Panc1 (cell line): Measurements from ENCODE around the gene CDK11A. TPM values are rescaled to one million over a fixed set of nuclear protein-coding genes. Genes with fewer than 3 reads are reported as not detected.
A peak's percentile ranks its signal among the peaks of the same experiment; 100 is the strongest.

Source experiments
- ATAC-seq: fragments of 200-7000 bp; cut with Tn5 transposase; 2 replicates; pipeline ENCODE4 v1.9.1; 2020; ENCODE audit warnings: mild to moderate bottlenecking, moderate library complexity
- BruUV-seq: library from RNA; stranded (reverse); fragments of 400-500 nt; replicated peaks from 2 replicates; lab custom pipeline; 2021; lab: Mats Ljungman, UMichigan
- CTCF ChIA-PET: fragments of 300-600 bp; sonication (Branson Sonifier 250); formaldehyde crosslinking; loops from one replicate; lab custom pipeline; 2022; ENCODE audit warnings: antibody characterized with exemption; lab: Charles Lee
- POLR2A ChIA-PET: fragments of 300-600 bp; sonication (Branson Sonifier 250); formaldehyde crosslinking; loops from one replicate; lab custom pipeline; 2022; ENCODE audit warnings: antibody characterized with exemption; lab: Charles Lee
- DNase-seq: peaks from one replicate; pipeline ENCODE4 v3.0.0-alpha.2; 2010; ENCODE audit warnings: low read depth, low spot score
- H3K27ac ChIP-seq: 2 replicates; pipeline ENCODE4 v1.5.1; 2011; ENCODE audit warnings: mild to moderate bottlenecking, low read length, inconsistent platforms
- H3K27me3 ChIP-seq: fragments of 200-500 bp; sonication (Bioruptor generic); 2 replicates; pipeline ENCODE4 v1.6.0; 2014; ENCODE audit warnings: low read length, inconsistent platforms; ENCODE audit not compliant: control insufficient read depth, insufficient read depth
- H3K36me3 ChIP-seq: fragments of 200-500 bp; sonication (Bioruptor generic); 2 replicates; pipeline ENCODE4 v1.5.1; 2014; ENCODE audit warnings: inconsistent platforms, mild to moderate bottlenecking, low read length, moderate library complexity; ENCODE audit not compliant: control insufficient read depth, insufficient read depth
- H3K4me1 ChIP-seq: 2 replicates; pipeline ENCODE4 v1.5.1; 2011; ENCODE audit warnings: inconsistent platforms, mild to moderate bottlenecking, low read length, moderate library complexity; ENCODE audit not compliant: control insufficient read depth, insufficient read depth
- H3K4me3 ChIP-seq, 2 experiments: 2 replicates each; pipeline ENCODE4 v1.5.1; 2011 to 2012; ENCODE audit warnings: low read depth in 2 of 2, low read length in 2 of 2, mild to moderate bottlenecking in 2 of 2, inconsistent platforms in 1 of 2, moderate library complexity in 1 of 2
- H3K9me3 ChIP-seq: fragments of 200-500 bp; sonication (Bioruptor generic); 2 replicates; pipeline ENCODE4 v1.5.1; 2014; ENCODE audit warnings: low read depth, mild to moderate bottlenecking, inconsistent platforms, low read length, moderate library complexity; ENCODE audit not compliant: control insufficient read depth, insufficient read depth
- CTCF ChIP-seq: fragments of 450-650 bp; IDR thresholded peaks from 2 replicates; pipeline ENCODE4 v1.5.1; 2017; ENCODE audit warnings: mild to moderate bottlenecking
- POLR2AphosphoS5 ChIP-seq: IDR thresholded peaks from 2 replicates; pipeline ENCODE4 v1.6.1; 2012; ENCODE audit warnings: mild to moderate bottlenecking, low read depth, low read length, moderate library complexity
- REST ChIP-seq, 2 experiments: IDR thresholded peaks; 2 replicates each; pipeline ENCODE4 v1.6.1; 2011 to 2012; ENCODE audit warnings: low read depth in 2 of 2, control low read depth in 1 of 2, low read length in 1 of 2, mild to moderate bottlenecking in 1 of 2, moderate library complexity in 1 of 2; ENCODE audit not compliant: insufficient read depth in 1 of 2
- SIN3A ChIP-seq: IDR thresholded peaks from 2 replicates; pipeline ENCODE4 v1.6.1; 2012; ENCODE audit warnings: low read depth, mild to moderate bottlenecking, low read length, moderate library complexity, borderline replicate concordance; ENCODE audit not compliant: insufficient read depth
- TCF7L2 ChIP-seq: IDR thresholded peaks from 2 replicates; pipeline ENCODE4 v1.6.1; 2011; ENCODE audit warnings: mild to moderate bottlenecking, low read depth, low read length, inconsistent platforms
- in situ Hi-C: cut with HindIII; loops from 2 replicates; pipeline ENCODE4 v1.10.0; 2016; ENCODE audit warnings: low sequenced_read_pairs, low pct_unique_long_range_greater_than_20kb
- intact Hi-C: fragments of 100-400 bp; cut with micrococcal nuclease; formaldehyde crosslinking; loops from one replicate; pipeline ENCODE4 v1.10.0; 2022; ENCODE audit not compliant: unreplicated experiment
- total RNA-seq: library from RNA; stranded (reverse); gene quantifications from one replicate; pipeline ENCODE4 v1.2.1, GENCODE V29; 2021; ENCODE audit not compliant: unreplicated experiment

Gene CDK11A
- total RNA-seq, 1 experiment from 2014 or later, result 83.6 TPM

GRCh38 chr1:1753607-1754005 lies 29.4 kb upstream of the CDK11A start:
- in situ Hi-C loops (no loop called here), intact Hi-C loops (no loop called here)
- DNase-seq (no peak), ATAC-seq (no peak; the same call in 1 of the 2 replicates)
- CTCF ChIA-PET, result interaction anchor here (0.6 kb wide), 1 partner anchor 152 kb away, joined by 3 read pairs; no protein-coding TSS in a partner anchor
- H3K27me3 ChIP-seq, result no peaks in the 10 kb centered on the region
- H3K27ac ChIP-seq, result no peak overlapping the region
- peaks cover 4% of the 10 kb centered on the region; the same call in 1 of the 2 replicates for H3K4me1 ChIP-seq
- no TSS peak for BruUV-seq
- no peaks in the 10 kb centered on the region for H3K9me3 ChIP-seq
- POLR2A ChIA-PET, result no interaction called here
- no peak overlapping the region for H3K4me3 ChIP-seq
- TF ChIP-seq POLR2AphosphoS5 (no peak), TCF7L2 (no peak), REST (IDR thresholded peaks at IDR 0.05; ENCODE audit: insufficient read depth in 1 of 2, low read depth in 2 of 2, low read length in 1 of 2) (no peak), CTCF (no peak), SIN3A (no peak)
- H3K36me3 ChIP-seq, result no peaks in the 10 kb centered on the region

- in situ Hi-C loops (no loop called here), intact Hi-C loops (no loop called here)
- Histone ChIP-seq H3K27ac (no peak overlapping the region), H3K4me1 (peaks cover 5% of the 10 kb centered on the region; the same call in 1 of the 2 replicates), H3K27me3 (no peaks in the 10 kb centered on the region), H3K4me3 (no peak overlapping the region), H3K9me3 (no peaks in the 10 kb centered on the region), H3K36me3 (no peaks in the 10 kb centered on the region)
- DNase-seq (no peak), ATAC-seq (peak; percentile 65)
- ChIA-PET CTCF (interaction anchor here (0.6 kb wide), 1 partner anchor 152 kb away, joined by 3 read pairs; no protein-coding TSS in a partner anchor), POLR2A (no interaction called here)
- TF ChIP-seq REST (IDR thresholded peaks at IDR 0.05; ENCODE audit: insufficient read depth in 1 of 2, low read depth in 2 of 2, low read length in 1 of 2) (no peak), POLR2AphosphoS5 (no peak)
- no TSS peak for BruUV-seq
Observed at GRCh38 chr1:1752636-1753606, 28.8 kb upstream of the CDK11A start.
